Sciatic nerve (tissue), 2 donors: ENCODE measurements around the gene TM4SF5. TPM values are rescaled to one million over a fixed set of nuclear protein-coding genes. Genes with fewer than 3 reads are reported as not detected.
"Not testable (repeated sequence)": the region's sequence is repeated elsewhere in the genome, so short reads cannot be mapped to it uniquely, and the experiment has no call there.

Experiments used
- ATAC-seq: fragments of 200-7000 bp; cut with Tn5 transposase; one replicate; pipeline ENCODE4 v1.9.1; 2020; ENCODE audit warnings: mild to moderate bottlenecking, moderate library complexity
- DNase-seq: peaks from one replicate; pipeline ENCODE4 v3.0.0-alpha.2; 2020; ENCODE audit warnings: low spot score
- intact Hi-C: fragments of 100-400 bp; cut with DNase I; formaldehyde crosslinking; loops from one replicate; pipeline ENCODE4 v1.14.2; 2022
- total RNA-seq: library from RNA; stranded (reverse); fragmentation: NEBNext Ultra II Directional; extraction: Animal tissue kit (Norgen Biotek cat#: 25700); gene quantifications from one replicate; pipeline ENCODE4 v1.2.1, GENCODE V29; 2021
- donor health status: DM: no; HTN: no; CAD: no.
- donor health status: DM: no; HTN: no; CAD: no.

The TM4SF5 gene
- total RNA-seq, 1 donor from 2014 or later = not detected

- ATAC-seq (no peak), DNase-seq (no peak)
- intact Hi-C loops = no loop called here
Observed at GRCh38 chr17:4812690-4813089, 41.0 kb downstream of the TM4SF5 start.

DNA sequence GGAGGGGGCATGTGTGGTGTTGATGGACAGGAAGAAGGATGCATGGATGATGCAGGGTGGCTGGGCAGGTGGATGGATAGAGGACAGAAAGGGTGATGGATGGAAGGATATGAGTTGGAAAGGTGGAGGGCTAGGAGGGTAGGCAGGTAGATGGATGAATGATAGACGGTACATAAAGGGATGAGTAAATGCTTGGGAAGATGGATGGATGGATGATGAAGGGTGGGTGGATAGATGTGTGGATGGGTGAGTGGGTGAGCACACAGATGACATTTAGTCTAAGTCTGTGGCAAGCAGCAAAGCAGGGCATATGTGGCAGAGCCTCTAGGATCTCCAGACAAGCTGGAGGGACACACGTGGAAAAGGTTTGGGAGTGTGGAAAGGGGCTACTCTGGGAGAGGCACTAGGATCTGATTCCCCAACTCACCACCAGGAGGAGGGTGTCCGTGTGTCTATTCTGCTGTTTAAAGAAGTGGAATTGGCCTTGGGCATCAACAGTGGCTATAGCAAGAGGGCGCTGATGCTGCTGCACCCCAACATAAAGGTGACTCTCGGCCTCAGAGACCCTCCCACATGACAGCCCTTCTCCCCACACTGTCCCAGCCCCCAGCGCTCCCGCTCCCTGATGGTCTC is 43.5 kb downstream of the TM4SF5 start:
- DNase-seq = no peak
- ATAC-seq = no peak
- intact Hi-C loops = no loop called here

DNA sequence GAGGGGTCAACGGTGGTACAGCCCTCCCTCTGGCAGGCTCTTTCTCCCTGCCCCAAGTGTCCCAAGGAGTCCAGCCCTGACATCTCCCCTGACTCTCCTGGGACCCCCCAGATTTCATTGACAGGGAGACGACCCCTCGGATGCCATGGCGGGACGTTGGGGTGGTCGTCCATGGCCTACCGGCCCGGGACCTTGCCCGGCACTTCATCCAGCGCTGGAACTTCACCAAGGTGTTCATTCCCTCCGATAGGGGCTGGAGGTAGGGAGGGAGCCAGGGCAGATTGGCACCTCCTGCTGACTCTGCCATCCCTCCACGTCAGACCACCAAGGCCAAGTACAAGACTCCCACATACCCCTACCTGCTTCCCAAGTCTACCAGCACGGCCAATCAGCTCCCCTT is 45.1 kb downstream of the TM4SF5 start:
- DNase-seq (no peak), ATAC-seq (no peak)
- intact Hi-C loops = no loop called here

GRCh38 chr17:4818276-4818675 is 46.6 kb downstream of the TM4SF5 start:
- intact Hi-C loops = no loop called here
- ATAC-seq = no peak
- no peak for DNase-seq

DNA sequence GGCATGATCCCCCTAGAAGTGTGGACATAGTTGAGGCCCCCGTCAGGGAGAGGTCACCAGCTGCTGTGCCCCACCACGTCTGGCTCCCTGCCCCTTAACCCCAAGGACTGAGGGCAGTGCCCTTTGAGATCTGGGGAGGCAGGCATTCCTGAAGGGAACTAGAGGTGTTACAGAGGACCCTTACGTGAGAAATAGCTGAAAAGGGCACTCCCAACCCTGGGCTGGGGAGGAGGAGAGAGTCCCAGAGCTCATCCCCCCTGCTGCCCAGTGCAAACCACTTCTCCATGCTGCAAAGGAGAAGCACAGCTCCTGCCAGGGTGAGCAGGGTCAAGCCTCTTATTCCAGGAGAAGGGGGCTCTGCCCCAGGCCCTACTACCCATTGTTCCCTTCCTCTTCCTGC is 51.1 kb downstream of the TM4SF5 start:
- no peak for ATAC-seq
- intact Hi-C loops = no loop called here
- no peak for DNase-seq

DNA sequence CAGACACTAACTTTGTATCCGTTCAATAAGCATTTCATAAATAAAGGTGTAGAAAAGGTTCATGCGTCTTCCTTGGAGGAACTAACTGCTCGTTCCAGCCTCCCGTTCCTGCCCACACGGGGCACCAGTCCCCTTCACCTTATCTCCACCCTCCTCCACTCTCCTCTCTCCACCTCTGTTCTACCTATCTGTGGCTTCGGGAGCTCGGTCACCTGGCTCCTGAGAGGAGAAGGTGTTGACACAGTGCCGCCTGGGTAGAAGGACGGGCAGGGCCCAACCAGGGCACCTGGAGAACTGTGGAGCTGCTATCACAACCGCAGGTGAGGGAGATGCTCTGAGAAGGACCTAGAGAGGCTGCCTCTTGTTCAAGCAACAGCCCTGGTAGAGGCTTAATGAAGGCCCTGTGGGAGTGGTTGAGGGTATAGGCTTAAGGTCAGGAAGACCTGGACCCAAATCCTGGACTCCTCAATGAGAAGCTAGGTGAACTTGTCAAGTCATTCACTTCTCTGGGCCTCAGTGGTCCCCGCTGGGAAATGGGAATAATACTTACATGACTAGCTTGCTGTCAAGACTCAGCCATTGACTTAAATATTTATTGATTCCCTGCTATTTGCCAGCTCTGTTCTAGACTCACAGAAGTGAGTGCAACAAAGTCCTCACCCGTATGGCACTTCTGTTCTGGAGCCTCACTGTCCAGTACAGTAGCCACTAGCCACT is 51.8 kb downstream of the TM4SF5 start:
- intact Hi-C loops = no loop called here
- ATAC-seq = no peak
- no peak for DNase-seq

- intact Hi-C loops = no loop called here
- no peak for DNase-seq
- no peak for ATAC-seq
Observed at GRCh38 chr17:4827399-4827798, 55.7 kb downstream of the TM4SF5 start.

DNA sequence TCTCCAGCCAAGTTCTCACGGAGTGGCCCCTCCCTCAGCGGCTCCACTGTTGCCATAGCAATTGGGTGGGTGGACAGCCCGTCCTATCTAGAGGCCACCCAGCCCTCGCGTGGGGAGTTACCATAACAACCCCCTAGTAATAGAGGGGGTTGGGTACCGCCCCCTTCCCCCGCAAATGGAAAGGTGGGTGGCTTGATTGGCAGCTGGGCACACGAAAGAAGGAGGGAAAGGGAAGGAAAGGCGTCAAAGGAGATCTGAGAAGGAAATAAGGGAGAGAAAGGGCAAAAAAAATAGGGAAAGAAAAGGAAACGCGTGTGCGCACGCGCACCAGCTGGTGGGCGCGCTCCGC is 61.1 kb downstream of the TM4SF5 start:
- ATAC-seq = peak; percentile 3
- DNase-seq, intact Hi-C loops: not testable (repeated sequence)

Other genes with a start within 250 kb of the TM4SF5 start
- gene MYBBP1A, start 216.5 kb upstream of the TM4SF5 start, total RNA-seq = 45.1 TPM
- not detected for gene GGT6, start 211.3 kb upstream of the TM4SF5 start, total RNA-seq
- 1.6 TPM for gene SMTNL2, start 187.4 kb upstream of the TM4SF5 start, total RNA-seq
- gene ALOX15, start 130.2 kb upstream of the TM4SF5 start, total RNA-seq = 0.45 TPM
- 40.9 TPM for gene PELP1, start 67.7 kb upstream of the TM4SF5 start, total RNA-seq
- gene ARRB2, start 61.3 kb upstream of the TM4SF5 start, total RNA-seq = 107 TPM
- 14.3 TPM for gene MED11, start 40.5 kb upstream of the TM4SF5 start, total RNA-seq
- 3.3 TPM for gene ZMYND15, start 32.1 kb upstream of the TM4SF5 start, total RNA-seq
- gene CXCL16, start 32.0 kb upstream of the TM4SF5 start, total RNA-seq = 30.3 TPM
- gene VMO1, start 14.5 kb downstream of the TM4SF5 start, total RNA-seq = 5.4 TPM
- gene GLTPD2, start 17.1 kb downstream of the TM4SF5 start, total RNA-seq = not detected
- gene PSMB6, start 24.3 kb downstream of the TM4SF5 start, total RNA-seq = 70.7 TPM
- 47.0 TPM for gene PLD2, start 35.3 kb downstream of the TM4SF5 start, total RNA-seq
- gene MINK1, start 61.5 kb downstream of the TM4SF5 start, total RNA-seq = 95.0 TPM
- gene C17orf107, start 127.7 kb downstream of the TM4SF5 start, total RNA-seq = 2.4 TPM
- 2.3 TPM for gene CHRNE, start 131.2 kb downstream of the TM4SF5 start, total RNA-seq
- gene GP1BA, start 160.4 kb downstream of the TM4SF5 start, total RNA-seq = not detected
- 28.3 TPM for gene SLC25A11, start 168.2 kb downstream of the TM4SF5 start, total RNA-seq
- gene RNF167, start 168.4 kb downstream of the TM4SF5 start, total RNA-seq = 76.5 TPM
- 234 TPM for gene PFN1, start 176.6 kb downstream of the TM4SF5 start, total RNA-seq
- 5.1 TPM for gene ENO3, start 179.2 kb downstream of the TM4SF5 start, total RNA-seq
- gene SPAG7, start 195.9 kb downstream of the TM4SF5 start, total RNA-seq = 50.8 TPM
- gene CAMTA2, start 215.8 kb downstream of the TM4SF5 start, total RNA-seq = 62.9 TPM
- gene INCA1, start 225.6 kb downstream of the TM4SF5 start, total RNA-seq = 1.6 TPM
- 143 TPM for gene KIF1C, start 226.1 kb downstream of the TM4SF5 start, total RNA-seq